PC-3 (cell line): Measurements from ENCODE around the gene FNBP1L.

ENCODE experiments used
- CTCF ChIP-seq: fragments of 300-600 bp; sonication (generic); conservative IDR thresholded peaks from 2 replicates; pipeline ENCODE4 v1.5.1; 2017; ENCODE audit warnings: antibody characterized with exemption, low read depth, mild to moderate bottlenecking, low read length
- EZH2 ChIP-seq: fragments of 300-600 bp; sonication (generic); IDR thresholded peaks from one replicate; pipeline ENCODE4 v1.6.1; 2017; ENCODE audit warnings: antibody characterized with exemption, mild to moderate bottlenecking, low read length; ENCODE audit not compliant: unreplicated experiment

GRCh38 chr1:93595266-93595665, 147.3 kb downstream of the FNBP1L start:
- TF ChIP-seq EZH2 = no peak
- TF ChIP-seq CTCF = no peak
